ENCODE data around the gene NOS2. TPM values are rescaled to one million over a fixed set of nuclear protein-coding genes. Genes with fewer than 3 reads are reported as not detected.

NOS2 gene
- total RNA-seq, 1 donor, result not detected

DNA sequence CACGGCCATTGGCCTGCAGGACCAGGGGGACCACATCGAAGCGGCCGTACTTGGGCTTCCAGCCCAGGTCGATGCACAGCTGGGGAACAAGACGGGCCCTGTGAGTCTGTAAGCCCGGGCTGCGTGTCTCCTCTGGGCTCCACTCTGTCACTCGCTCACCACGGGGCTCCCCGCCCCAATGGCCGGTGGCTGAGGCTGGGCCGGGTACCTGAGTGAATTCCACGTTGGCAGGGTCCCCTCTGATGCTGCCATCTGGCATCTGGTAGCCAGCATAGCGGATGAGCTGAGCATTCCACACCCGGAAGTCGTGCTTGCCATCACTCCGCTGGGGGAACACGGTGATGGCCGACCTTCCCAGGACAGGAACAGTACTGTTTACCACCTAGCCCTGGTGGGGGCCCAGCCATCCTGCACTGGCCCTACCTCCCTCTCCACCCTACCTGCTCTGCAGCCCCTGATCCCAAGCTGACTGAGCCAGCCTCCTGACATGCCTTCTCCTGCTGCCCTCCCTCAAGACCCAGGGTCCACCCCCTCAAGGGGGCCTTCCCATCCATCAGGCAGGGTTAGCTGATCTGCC, 19.4 kb downstream of the NOS2 start:
- no peak for DNase-seq (ENCODE audit: low read depth)
- TF ChIP-seq CTCF (IDR thresholded peaks at IDR 0.05; ENCODE audit: insufficient read depth, low read length), result no peak
- no peak overlapping the region for H3K4me3 ChIP-seq (ENCODE audit: low read depth, low read length)

DNA sequence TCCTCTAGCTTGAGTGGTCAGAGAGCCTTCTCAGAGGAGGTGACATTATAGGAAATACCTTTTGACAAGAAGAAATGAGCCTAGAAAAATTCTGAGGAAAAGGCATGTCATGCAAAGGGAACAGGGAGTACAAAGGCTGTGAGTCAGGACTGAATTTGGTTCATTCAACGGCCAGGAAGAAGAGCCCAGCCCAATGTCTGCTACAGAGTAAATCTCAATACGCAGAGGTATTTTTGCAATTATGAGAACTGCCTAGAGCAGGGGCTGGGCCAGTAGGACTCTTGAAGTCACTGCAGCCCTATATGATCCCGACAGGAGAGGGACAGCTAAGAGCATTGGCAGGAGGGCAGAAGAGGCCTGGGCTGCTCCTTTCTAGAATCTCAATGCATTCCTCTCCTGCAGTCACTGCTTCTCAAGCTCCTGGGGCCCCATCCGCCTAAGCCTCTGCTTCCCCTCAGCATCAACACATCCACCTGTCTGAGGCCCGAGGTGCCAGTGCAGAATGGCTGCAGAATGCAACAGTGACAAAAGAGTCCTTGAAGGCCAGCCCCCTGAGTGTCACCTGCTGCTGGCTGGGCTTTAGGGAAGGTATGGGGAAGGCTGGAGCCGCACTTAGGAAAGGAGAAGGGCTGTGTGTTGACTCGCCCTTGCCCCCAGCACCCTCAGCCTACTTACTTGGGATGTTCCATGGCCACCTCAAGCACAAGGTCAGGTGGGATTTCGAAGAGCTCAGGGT, 20.1 kb downstream of the NOS2 start:
- TF ChIP-seq CTCF (IDR thresholded peaks at IDR 0.05; ENCODE audit: insufficient read depth, low read length), result no peak
- no peak overlapping the region for H3K4me3 ChIP-seq (ENCODE audit: low read depth, low read length)
- no peak for DNase-seq (ENCODE audit: low read depth)

DNA sequence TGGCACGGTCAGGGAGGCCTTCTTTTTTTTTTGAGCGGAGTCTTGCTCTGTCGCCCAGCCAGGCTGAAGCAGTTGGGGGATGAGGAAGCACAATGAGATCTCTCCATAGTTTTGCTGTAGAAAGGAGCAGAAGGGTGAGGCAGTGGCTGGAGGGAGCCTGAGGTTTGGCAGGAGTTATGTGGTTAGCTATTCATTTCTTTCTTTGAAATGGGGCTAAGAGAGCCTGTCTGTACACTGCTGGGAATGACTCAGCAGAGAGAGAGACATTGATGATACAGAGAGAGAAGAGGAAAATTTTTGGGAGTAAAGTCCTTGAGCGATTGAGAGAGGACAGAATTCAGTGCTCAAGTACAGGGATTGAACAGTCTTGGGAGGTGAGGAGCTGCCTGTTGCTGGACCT, 22.1 kb downstream of the NOS2 start:
- no peak overlapping the region for H3K4me3 ChIP-seq (ENCODE audit: low read depth, low read length)
- peak; percentile 68 for DNase-seq (ENCODE audit: low read depth)
- TF ChIP-seq CTCF (IDR thresholded peaks at IDR 0.05; ENCODE audit: insufficient read depth, low read length), result no peak

- H3K4me3 ChIP-seq (ENCODE audit: low read depth, low read length), result no peak overlapping the region
- no peak for TF ChIP-seq CTCF (IDR thresholded peaks at IDR 0.05; ENCODE audit: insufficient read depth, low read length)
- DNase-seq (ENCODE audit: low read depth), result no peak
Measured at GRCh38 chr17:27776882-27777624, 23.3 kb downstream of the NOS2 start.

DNA sequence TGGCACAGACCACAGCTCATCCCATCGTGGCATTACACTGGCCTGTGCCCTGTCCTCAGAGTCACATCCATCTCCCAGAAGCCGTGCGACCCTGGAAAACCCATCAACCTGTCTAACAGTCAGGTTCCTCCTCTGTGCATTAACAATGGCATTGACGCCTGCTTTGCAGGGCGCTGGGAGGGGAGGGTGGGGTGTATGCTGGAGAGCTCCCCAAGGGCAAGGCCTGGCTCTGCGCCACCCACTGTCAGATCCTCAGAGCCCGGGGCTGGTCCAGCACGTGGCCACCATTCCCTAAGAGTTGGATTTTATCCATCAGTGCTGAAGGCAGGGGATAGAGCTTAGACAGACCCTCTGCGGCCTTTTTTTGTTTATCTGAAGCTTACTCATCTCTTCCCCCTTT, 28.7 kb downstream of the NOS2 start:
- H3K4me3 ChIP-seq (ENCODE audit: low read depth, low read length), result no peak overlapping the region
- TF ChIP-seq CTCF (IDR thresholded peaks at IDR 0.05; ENCODE audit: insufficient read depth, low read length), result no peak
- no peak for DNase-seq (ENCODE audit: low read depth)

DNA sequence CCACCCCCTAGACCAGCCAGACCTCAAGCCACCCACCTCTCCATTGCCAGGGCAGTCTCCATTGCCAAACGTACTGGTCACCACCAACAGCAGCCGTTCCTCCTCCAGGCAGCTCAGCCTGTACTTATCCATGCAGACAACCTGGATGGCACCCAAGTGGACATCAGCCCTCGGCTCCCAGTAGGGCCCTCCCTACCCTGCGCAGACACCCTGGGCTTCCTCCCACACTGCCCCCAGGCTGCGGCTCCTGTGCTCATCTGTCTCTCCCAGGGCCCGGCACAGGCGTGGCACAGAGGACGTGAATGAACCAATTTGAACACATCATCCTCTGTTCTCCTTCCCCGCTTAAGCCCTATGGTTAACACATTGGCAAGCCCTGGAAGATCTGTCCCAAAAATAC, 29.5 kb downstream of the NOS2 start:
- no peak overlapping the region for H3K4me3 ChIP-seq (ENCODE audit: low read depth, low read length)
- TF ChIP-seq CTCF (IDR thresholded peaks at IDR 0.05; ENCODE audit: insufficient read depth, low read length), result no peak
- DNase-seq (ENCODE audit: low read depth), result no peak

Measured in fibroblast of the aortic adventitia (primary cell).